HEK293T (cell line): Measurements from ENCODE around the gene AP3B1.

Experiments used
- ARNT ChIP-seq: fragments of 450-650 bp; IDR thresholded peaks from 2 replicates; pipeline ENCODE4 v1.6.1; 2017; ENCODE audit warnings: mild to moderate bottlenecking
- BHLHE40 ChIP-seq: fragments of 450-650 bp; IDR thresholded peaks from 2 replicates; pipeline ENCODE4 v1.6.1; 2016; ENCODE audit warnings: mild to moderate bottlenecking, moderate library complexity, borderline replicate concordance
- CTBP1 ChIP-seq: fragments of 450-650 bp; IDR thresholded peaks from 2 replicates; pipeline ENCODE4 v1.6.1; 2016; ENCODE audit warnings: borderline replicate concordance
- ELF4 ChIP-seq: fragments of 450-650 bp; IDR thresholded peaks from 2 replicates; pipeline ENCODE4 v1.6.1; 2017; ENCODE audit warnings: antibody characterized with exemption
- FOXA1 ChIP-seq: fragments of 450-650 bp; IDR thresholded peaks from 2 replicates; pipeline ENCODE4 v1.6.1; 2016; ENCODE audit warnings: mild to moderate bottlenecking
- FOXK2 ChIP-seq: fragments of 450-650 bp; IDR thresholded peaks from 2 replicates; pipeline ENCODE4 v1.6.1; 2016; ENCODE audit warnings: mild to moderate bottlenecking
- FOXM1 ChIP-seq: fragments of 450-650 bp; IDR thresholded peaks from 2 replicates; pipeline ENCODE4 v1.6.1; 2017; ENCODE audit warnings: mild to moderate bottlenecking, borderline replicate concordance
- L3MBTL2 ChIP-seq: fragments of 450-650 bp; conservative IDR thresholded peaks from 2 replicates; pipeline ENCODE4 v1.6.1; 2016; ENCODE audit warnings: mild to moderate bottlenecking
- LEF1 ChIP-seq: fragments of 450-650 bp; IDR thresholded peaks from 2 replicates; pipeline ENCODE4 v1.6.1; 2017; ENCODE audit warnings: mild to moderate bottlenecking, borderline replicate concordance
- NFRKB ChIP-seq: fragments of 450-650 bp; IDR thresholded peaks from 2 replicates; pipeline ENCODE4 v1.6.1; 2016; ENCODE audit warnings: mild to moderate bottlenecking, moderate library complexity
- SP1 ChIP-seq: fragments of 450-650 bp; IDR thresholded peaks from 2 replicates; pipeline ENCODE4 v1.6.1; 2017
- SUZ12 ChIP-seq: fragments of 450-650 bp; IDR thresholded peaks from 2 replicates; pipeline ENCODE4 v1.6.1; 2016; ENCODE audit warnings: mild to moderate bottlenecking
- ZNF384 ChIP-seq: fragments of 450-650 bp; IDR thresholded peaks from 2 replicates; pipeline ENCODE4 v1.6.1; 2016
- TF ChIP-seq, protein P1 (sequence below): fragments of 450-650 bp; IDR thresholded peaks from 2 replicates; pipeline ENCODE4 v1.6.1; 2016

DNA sequence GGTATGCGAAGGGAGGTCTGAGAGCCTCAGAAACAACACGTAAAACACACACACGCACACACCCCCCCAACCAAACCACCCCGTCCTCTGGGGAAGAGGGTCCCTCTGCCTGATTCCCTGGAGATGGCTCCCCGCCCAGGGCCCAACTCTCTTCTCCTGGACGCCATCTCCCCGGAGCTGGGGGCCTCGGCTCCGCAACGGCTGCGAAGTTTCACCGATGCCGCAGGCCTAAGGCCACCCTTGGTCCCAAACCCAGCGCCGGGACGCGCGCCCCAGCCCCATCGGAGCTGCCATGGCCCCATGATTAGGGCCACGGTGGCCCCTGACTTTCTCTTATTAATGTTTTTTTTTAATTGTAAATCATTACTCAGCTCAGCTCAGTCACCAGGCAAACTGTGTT, 337.0 kb downstream of the AP3B1 start:
- no peak for TF ChIP-seq SUZ12
- no peak for TF ChIP-seq SP1
- no peak for TF ChIP-seq BHLHE40
- TF ChIP-seq L3MBTL2: no peak
- no peak for TF ChIP-seq ZNF384
- TF ChIP-seq FOXK2: no peak
- no peak for TF ChIP-seq CTBP1
- TF ChIP-seq FOXA1: no peak
- no peak for TF ChIP-seq FOXM1
- TF ChIP-seq, protein P1, sequence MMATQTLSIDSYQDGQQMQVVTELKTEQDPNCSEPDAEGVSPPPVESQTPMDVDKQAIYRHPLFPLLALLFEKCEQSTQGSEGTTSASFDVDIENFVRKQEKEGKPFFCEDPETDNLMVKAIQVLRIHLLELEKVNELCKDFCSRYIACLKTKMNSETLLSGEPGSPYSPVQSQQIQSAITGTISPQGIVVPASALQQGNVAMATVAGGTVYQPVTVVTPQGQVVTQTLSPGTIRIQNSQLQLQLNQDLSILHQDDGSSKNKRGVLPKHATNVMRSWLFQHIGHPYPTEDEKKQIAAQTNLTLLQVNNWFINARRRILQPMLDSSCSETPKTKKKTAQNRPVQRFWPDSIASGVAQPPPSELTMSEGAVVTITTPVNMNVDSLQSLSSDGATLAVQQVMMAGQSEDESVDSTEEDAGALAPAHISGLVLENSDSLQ: no peak
- no peak for TF ChIP-seq NFRKB
- TF ChIP-seq LEF1: no peak
- no peak for TF ChIP-seq ELF4
- no peak for TF ChIP-seq ARNT
